HL-60 (cell line): Measurements from ENCODE around the gene ZNF397.

Experiments
- DNase-seq, 2 experiments: peaks; one replicate each; pipeline ENCODE4 v3.0.0-alpha.2; 2010 to 2020; ENCODE audit warnings: low read depth in 1 of 2, low spot score in 1 of 2
- H3K27ac ChIP-seq: fragments of 250-450 bp; sonication (Bioruptor Pico); replicated peaks from 2 replicates; pipeline ENCODE4 v1.5.1; 2020; ENCODE audit warnings: mild to moderate bottlenecking, moderate library complexity
- H3K27me3 ChIP-seq: fragments of 250-450 bp; sonication (Bioruptor Pico); 2 replicates; pipeline ENCODE4 v1.5.1; 2021; ENCODE audit warnings: mild to moderate bottlenecking, moderate library complexity; ENCODE audit not compliant: insufficient read depth, poor library complexity, severe bottlenecking
- H3K4me3 ChIP-seq: replicated peaks from 2 replicates; pipeline ENCODE4 v1.5.1; 2011; ENCODE audit warnings: mild to moderate bottlenecking, control low read depth, low read length; ENCODE audit not compliant: insufficient read depth
- GABPA ChIP-seq: IDR thresholded peaks from 2 replicates; pipeline ENCODE4 v1.6.1; 2012; ENCODE audit warnings: low read depth
- POLR2AphosphoS5 ChIP-seq: IDR thresholded peaks from 2 replicates; pipeline ENCODE4 v1.6.1; 2012; ENCODE audit warnings: low read depth
- SPI1 ChIP-seq: IDR thresholded peaks from 2 replicates; pipeline ENCODE4 v1.6.1; 2012; ENCODE audit warnings: low read depth, mild to moderate bottlenecking, borderline replicate concordance
- TF ChIP-seq, protein P1 (sequence below): IDR thresholded peaks from one replicate; pipeline ENCODE4 v1.5.1; 2011; ENCODE audit warnings: low read length, control low read depth, inconsistent platforms; ENCODE audit not compliant: insufficient read depth
- TF ChIP-seq, protein P2 (sequence below): IDR thresholded peaks from 2 replicates; pipeline ENCODE4 v1.6.1; 2012; ENCODE audit warnings: low read depth; ENCODE audit not compliant: insufficient replicate concordance

ZNF397 gene

DNA sequence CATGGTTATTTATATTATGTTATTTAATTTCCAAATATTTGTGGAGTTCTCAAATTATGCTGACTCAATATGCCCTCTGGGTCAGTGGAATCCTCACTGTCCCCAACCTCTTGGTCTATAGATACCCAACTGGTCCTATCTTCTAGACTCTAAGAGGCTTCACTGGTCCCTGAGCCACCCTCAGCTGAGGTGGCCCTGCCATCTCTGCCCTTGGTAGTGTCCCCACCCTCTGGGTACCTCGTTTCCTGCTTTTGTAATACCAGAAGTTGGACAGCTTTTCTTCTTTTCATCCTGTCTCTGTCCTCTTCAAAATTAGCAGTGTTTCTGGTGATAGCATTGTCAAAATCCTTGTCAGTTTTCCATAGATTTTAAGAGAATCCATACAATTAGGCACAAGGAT, 37.3 kb downstream of the ZNF397 start:
- no peak for DNase-seq
- no peak overlapping the region for H3K27ac ChIP-seq
- no peak overlapping the region for H3K4me3 ChIP-seq
- H3K27me3 ChIP-seq, result no peaks in the 10 kb centered on the region
- TF ChIP-seq GABPA (no peak), SPI1 (no peak), POLR2AphosphoS5 (no peak)
- TF ChIP-seq, protein P1, sequence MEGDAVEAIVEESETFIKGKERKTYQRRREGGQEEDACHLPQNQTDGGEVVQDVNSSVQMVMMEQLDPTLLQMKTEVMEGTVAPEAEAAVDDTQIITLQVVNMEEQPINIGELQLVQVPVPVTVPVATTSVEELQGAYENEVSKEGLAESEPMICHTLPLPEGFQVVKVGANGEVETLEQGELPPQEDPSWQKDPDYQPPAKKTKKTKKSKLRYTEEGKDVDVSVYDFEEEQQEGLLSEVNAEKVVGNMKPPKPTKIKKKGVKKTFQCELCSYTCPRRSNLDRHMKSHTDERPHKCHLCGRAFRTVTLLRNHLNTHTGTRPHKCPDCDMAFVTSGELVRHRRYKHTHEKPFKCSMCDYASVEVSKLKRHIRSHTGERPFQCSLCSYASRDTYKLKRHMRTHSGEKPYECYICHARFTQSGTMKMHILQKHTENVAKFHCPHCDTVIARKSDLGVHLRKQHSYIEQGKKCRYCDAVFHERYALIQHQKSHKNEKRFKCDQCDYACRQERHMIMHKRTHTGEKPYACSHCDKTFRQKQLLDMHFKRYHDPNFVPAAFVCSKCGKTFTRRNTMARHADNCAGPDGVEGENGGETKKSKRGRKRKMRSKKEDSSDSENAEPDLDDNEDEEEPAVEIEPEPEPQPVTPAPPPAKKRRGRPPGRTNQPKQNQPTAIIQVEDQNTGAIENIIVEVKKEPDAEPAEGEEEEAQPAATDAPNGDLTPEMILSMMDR, result no peak
- TF ChIP-seq, protein P2, sequence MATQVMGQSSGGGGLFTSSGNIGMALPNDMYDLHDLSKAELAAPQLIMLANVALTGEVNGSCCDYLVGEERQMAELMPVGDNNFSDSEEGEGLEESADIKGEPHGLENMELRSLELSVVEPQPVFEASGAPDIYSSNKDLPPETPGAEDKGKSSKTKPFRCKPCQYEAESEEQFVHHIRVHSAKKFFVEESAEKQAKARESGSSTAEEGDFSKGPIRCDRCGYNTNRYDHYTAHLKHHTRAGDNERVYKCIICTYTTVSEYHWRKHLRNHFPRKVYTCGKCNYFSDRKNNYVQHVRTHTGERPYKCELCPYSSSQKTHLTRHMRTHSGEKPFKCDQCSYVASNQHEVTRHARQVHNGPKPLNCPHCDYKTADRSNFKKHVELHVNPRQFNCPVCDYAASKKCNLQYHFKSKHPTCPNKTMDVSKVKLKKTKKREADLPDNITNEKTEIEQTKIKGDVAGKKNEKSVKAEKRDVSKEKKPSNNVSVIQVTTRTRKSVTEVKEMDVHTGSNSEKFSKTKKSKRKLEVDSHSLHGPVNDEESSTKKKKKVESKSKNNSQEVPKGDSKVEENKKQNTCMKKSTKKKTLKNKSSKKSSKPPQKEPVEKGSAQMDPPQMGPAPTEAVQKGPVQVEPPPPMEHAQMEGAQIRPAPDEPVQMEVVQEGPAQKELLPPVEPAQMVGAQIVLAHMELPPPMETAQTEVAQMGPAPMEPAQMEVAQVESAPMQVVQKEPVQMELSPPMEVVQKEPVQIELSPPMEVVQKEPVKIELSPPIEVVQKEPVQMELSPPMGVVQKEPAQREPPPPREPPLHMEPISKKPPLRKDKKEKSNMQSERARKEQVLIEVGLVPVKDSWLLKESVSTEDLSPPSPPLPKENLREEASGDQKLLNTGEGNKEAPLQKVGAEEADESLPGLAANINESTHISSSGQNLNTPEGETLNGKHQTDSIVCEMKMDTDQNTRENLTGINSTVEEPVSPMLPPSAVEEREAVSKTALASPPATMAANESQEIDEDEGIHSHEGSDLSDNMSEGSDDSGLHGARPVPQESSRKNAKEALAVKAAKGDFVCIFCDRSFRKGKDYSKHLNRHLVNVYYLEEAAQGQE, result no peak

DNA sequence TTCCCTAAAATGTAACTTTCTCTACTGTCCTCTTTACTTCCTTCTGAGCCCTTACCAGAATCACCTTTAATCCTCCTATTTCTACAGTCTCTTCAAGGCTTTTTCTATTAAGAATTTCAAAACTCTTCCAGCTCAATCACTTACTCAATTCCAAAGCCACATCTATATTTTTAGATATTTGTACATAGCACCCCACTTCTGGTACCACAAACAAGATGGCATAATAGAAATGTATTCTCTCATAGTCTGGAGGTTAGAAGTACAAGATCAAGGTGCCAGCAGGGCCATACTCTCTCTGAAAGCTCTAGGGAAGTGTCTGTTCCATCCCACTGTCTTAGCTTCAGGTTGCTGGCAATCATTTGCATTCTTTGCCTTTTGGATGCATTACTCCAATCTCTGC, 38.1 kb downstream of the ZNF397 start:
- no peak for DNase-seq
- Histone ChIP-seq H3K4me3 (no peak overlapping the region), H3K27me3 (no peaks in the 10 kb centered on the region), H3K27ac (no peak overlapping the region)
- TF ChIP-seq, protein P1, result no peak
- TF ChIP-seq POLR2AphosphoS5 (no peak), SPI1 (no peak)

DNA sequence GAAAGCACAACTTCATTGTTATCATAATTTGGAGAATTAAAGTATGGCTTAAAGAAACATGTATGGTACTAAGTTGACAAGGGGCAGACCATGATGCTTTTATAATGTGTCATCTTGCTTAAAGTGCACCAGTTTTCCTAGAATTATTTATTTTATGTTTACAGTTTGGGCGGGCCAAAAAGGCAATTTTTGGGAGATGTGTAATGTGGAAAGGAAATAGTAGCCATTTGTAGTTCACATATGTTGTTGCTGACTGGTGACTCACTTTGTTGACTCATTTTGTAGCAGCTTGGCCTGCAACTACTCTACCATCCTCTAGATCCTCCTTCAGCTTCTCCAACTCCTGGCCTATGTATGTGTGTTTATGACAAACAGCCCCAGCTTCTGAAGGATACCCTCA, 41.5 kb downstream of the ZNF397 start:
- no peak for TF ChIP-seq SPI1
- TF ChIP-seq, protein P1, result no peak
- TF ChIP-seq POLR2AphosphoS5, result no peak
- no peak for TF ChIP-seq GABPA
- TF ChIP-seq, protein P2, result no peak
- DNase-seq, result no peak
- no peaks in the 10 kb centered on the region for H3K27me3 ChIP-seq
- no peak overlapping the region for H3K4me3 ChIP-seq
- no peak overlapping the region for H3K27ac ChIP-seq

DNA sequence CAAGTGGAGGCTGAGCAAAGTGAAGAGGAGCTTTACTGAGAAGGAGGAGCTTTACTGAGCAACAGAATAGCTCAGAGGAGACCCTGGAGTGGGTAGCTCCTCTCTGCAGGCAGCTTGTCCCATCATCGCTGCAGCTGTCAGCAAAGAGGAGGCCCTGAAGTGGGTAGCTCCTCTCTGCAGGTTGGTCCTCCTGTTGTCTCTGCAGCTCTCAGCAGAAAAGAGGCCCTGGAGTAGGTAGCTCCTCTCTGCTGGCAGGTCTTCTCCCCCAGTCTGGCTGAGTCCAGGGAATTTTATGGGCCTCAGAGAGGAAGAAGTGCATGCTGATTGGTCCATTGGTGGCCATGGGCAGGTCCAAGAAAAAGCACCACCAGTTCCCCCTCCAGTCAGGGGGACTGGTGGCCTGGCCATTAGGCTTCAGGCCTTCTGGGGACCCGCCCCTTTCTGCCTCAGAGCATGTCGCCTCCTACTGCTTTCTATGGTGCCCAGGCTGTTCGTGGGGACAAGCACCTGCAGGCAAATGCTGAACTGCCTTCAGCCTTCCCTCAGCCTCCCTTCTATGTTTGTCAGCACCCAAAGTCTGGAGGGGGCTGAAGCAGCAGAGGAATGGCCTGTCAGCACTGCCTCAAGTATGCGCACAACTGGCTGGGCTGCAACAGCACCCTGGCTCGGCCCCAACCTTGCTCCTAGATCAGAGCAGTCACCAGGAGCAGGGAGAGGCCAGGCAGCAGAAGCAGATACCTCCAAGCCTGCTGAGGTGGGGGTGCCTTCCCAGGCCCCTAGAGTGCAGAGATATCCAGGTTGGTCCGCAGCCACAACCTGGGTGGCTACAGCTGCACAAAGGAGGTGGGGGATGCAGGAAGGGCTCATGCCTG, 43.3 kb downstream of the ZNF397 start:
- Histone ChIP-seq H3K27ac (no peak overlapping the region), H3K4me3 (no peak overlapping the region), H3K27me3 (no peaks in the 10 kb centered on the region)
- no peak for TF ChIP-seq GABPA
- no peak for TF ChIP-seq SPI1
- TF ChIP-seq, protein P2, result no peak
- no peak for TF ChIP-seq POLR2AphosphoS5
- TF ChIP-seq, protein P1, result no peak
- no peak for DNase-seq
